Esophagus muscularis mucosa (tissue), 4 donors: ENCODE data around the gene SHTN1. TPM values are rescaled to one million over a fixed set of nuclear protein-coding genes. Genes with fewer than 3 reads are reported as not detected.

ENCODE experiments used
- DNase-seq: peaks from one replicate; pipeline ENCODE4 v3.0.0-alpha.2; 2017; ENCODE audit errors: extremely low spot score
- H3K27ac ChIP-seq, 4 donors: fragments of 200-600 bp; sonication (generic); replicated peaks in 1 of 4; 1 replicate in 3 of 4; 2 replicates in 1 of 4; pipeline ENCODE4 v1.5.1; 2016 to 2019; ENCODE audit warnings: mild to moderate bottlenecking in 1 of 4
- H3K27me3 ChIP-seq, 4 donors: fragments of 200-600 bp; sonication (generic); one replicate each; pipeline versions ENCODE4 v1.5.1 to v1.6.0; 2016 to 2019
- H3K36me3 ChIP-seq, 4 donors: fragments of 200-600 bp; sonication (generic); one replicate each; pipeline ENCODE4 v1.5.1; 2016 to 2019
- H3K4me1 ChIP-seq, 4 donors: fragments of 200-600 bp; sonication (generic); one replicate each; pipeline ENCODE4 v1.5.1; 2016 to 2019
- H3K4me3 ChIP-seq, 4 donors: fragments of 200-600 bp; sonication (generic); 1 replicate in 2 of 4; 2 replicates in 2 of 4; pipeline ENCODE4 v1.5.1; 2016 to 2019; ENCODE audit warnings: mild to moderate bottlenecking in 4 of 4, moderate library complexity in 1 of 4
- H3K9me3 ChIP-seq, 4 donors: fragments of 200-600 bp; sonication (generic); 1 replicate in 3 of 4; 2 replicates in 1 of 4; pipeline ENCODE4 v1.5.1; 2016 to 2019
- CTCF ChIP-seq, 3 experiments: fragments of 200-600 bp in 2 of 3; fragments of 450-650 bp in 1 of 3; sonication (generic) in 2 of 3; IDR thresholded peaks; one replicate each; pipeline ENCODE4 v1.5.1; 2017 to 2019; ENCODE audit warnings: antibody characterized with exemption in 3 of 3, mild to moderate bottlenecking in 2 of 3, moderate library complexity in 1 of 3
- EP300 ChIP-seq: sonication (generic); formaldehyde crosslinking; IDR thresholded peaks from one replicate; pipeline ENCODE4 v1.6.1; 2017; ENCODE audit warnings: antibody characterized with exemption
- POLR2A ChIP-seq: fragments of 450-650 bp; IDR thresholded peaks from one replicate; pipeline ENCODE4 v1.6.1; 2017; ENCODE audit warnings: antibody characterized with exemption, moderate library complexity, mild to moderate bottlenecking, low read depth
- POLR2AphosphoS5 ChIP-seq, 2 donors: sonication (generic); formaldehyde crosslinking; IDR thresholded peaks; one replicate each; pipeline ENCODE4 v1.6.1; 2017; ENCODE audit warnings: antibody characterized with exemption in 2 of 2
- WGBS: methylation state at CpG from one replicate; pipeline ENCODE4 v1.1.5; 2018; 5-methylcytosine and 5-hydroxymethylcytosine counted together
- intact Hi-C: fragments of 100-400 bp; cut with DNase I; formaldehyde crosslinking; loops from one replicate; pipeline ENCODE4 v1.15.1; 2023
- total RNA-seq, 4 donors: library from RNA; depleted of rRNA; stranded (reverse); fragments of >200 nt; gene quantifications; one replicate each; pipeline versions ENCODE4 v1.1.0 to v1.2.1, GENCODE V29; 2016

Gene SHTN1
- total RNA-seq, 4 donors from 2014 or later, result 3.5 to 8.6 (median 6.1) TPM

DNA sequence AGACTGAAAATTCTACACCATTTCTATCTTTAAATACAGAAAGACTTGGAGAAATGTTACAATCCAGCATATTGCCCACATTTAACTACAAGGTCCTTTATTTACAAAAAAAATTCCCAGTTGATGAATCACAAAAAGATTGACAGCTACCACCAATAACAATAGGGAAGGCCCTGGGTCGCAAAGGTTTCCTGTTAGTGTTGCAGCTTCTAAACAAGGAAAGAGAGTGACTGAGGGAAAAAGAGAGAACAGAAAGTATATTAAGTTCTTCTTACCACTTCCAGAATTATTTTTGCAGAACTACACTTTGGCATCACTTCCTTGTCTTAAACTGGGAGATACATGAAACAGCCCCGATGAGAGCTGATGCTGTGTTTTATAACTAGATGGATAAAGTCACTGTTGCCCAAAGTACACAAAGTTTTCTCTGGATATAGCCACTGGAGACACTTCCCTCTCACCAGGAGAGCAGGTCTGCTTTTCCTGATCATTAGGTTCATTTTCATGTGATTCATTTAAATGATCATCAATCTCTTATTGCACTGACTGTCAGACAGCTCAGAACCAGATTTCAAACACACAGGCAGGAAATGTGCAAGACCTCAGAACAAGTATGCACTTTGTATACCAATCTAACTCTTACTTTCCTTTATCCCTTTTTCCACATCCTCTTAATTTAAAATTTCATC lies 57.0 kb downstream of the SHTN1 start:
- H3K27ac ChIP-seq, result no peak overlapping the region
- H3K4me3 ChIP-seq, result no peak overlapping the region
- H3K36me3 ChIP-seq, result peaks cover 0 to 8% (median 0%) of the 10 kb centered on the region in 4 donors
- 37% methylated on average over 2 of the region's 2 CpGs for WGBS
- no peak for DNase-seq
- intact Hi-C loops, result no loop called here
- H3K9me3 ChIP-seq, result no peaks in the 10 kb centered on the region
- no peaks in the 10 kb centered on the region for H3K27me3 ChIP-seq
- TF ChIP-seq POLR2AphosphoS5 (IDR thresholded peaks at IDR 0.05) (no peak), EP300 (no peak), POLR2A (no peak), CTCF (IDR thresholded peaks at IDR 0.05) (no peak)
- peaks cover 0 to 14% (median 5%) of the 10 kb centered on the region in 4 donors for H3K4me1 ChIP-seq

DNA sequence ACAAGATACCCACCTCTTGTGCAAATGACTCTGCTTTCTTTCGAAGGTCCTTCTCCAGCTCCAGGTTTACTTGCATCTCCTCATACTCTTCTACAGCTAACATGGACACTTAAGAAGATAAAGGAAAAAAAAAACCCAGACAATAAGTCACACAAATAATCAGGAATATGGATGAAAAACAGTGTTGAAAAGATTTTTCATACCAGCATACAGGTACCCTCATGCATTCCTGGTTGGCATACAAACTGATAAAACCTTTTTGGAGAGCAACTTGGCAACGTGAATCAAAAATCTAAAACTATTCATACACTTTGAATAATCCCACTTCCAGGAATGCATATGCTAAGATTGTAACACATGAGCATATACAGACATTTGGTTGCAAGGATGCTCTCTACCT lies 60.1 kb downstream of the SHTN1 start:
- DNase-seq, result no peak
- intact Hi-C loops, result no loop called here
- Histone ChIP-seq H3K9me3 (no peaks in the 10 kb centered on the region), H3K4me3 (no peak overlapping the region), H3K4me1 (peaks cover 0 to 14% (median 5%) of the 10 kb centered on the region in 4 donors), H3K27ac (no peak overlapping the region), H3K27me3 (no peaks in the 10 kb centered on the region), H3K36me3 (peaks cover 0 to 3% (median 0%) of the 10 kb centered on the region in 4 donors)
- TF ChIP-seq EP300 (no peak), POLR2AphosphoS5 (IDR thresholded peaks at IDR 0.05) (no peak), CTCF (IDR thresholded peaks at IDR 0.05) (no peak), POLR2A (no peak)
- WGBS, result 92% methylated on average over 2 of the region's 2 CpGs

GRCh38 chr10:116931806-116932205 lies 73.2 kb downstream of the SHTN1 start:
- no peaks in the 10 kb centered on the region for H3K36me3 ChIP-seq

GRCh38 chr10:116926426-116926825 lies 78.6 kb downstream of the SHTN1 start:
- H3K27me3 ChIP-seq, result no peaks in the 10 kb centered on the region
- no peak for TF ChIP-seq POLR2AphosphoS5 (IDR thresholded peaks at IDR 0.05)
- no peak for TF ChIP-seq CTCF (IDR thresholded peaks at IDR 0.05)
- TF ChIP-seq EP300, result no peak
- no peak for TF ChIP-seq POLR2A
- H3K4me1 ChIP-seq, result no peaks in the 10 kb centered on the region
- H3K27ac ChIP-seq, result no peak overlapping the region
- intact Hi-C loops, result no loop called here
- no peak for DNase-seq
- H3K9me3 ChIP-seq, result no peaks in the 10 kb centered on the region
- H3K4me3 ChIP-seq, result no peak overlapping the region
- no peaks in the 10 kb centered on the region for H3K36me3 ChIP-seq
- WGBS, result 85% methylated on average over 3 of the region's 3 CpGs

More at GRCh38 chr10:116931806-116932205, 73.2 kb downstream of the SHTN1 start:
- intact Hi-C loops, result no loop called here
- H3K4me1 ChIP-seq, result no peaks in the 10 kb centered on the region
- no peaks in the 10 kb centered on the region for H3K9me3 ChIP-seq
- no peak for DNase-seq
- H3K27ac ChIP-seq, result no peak overlapping the region
- H3K27me3 ChIP-seq, result no peaks in the 10 kb centered on the region
- no peak overlapping the region for H3K4me3 ChIP-seq
- 92% methylated on average over 6 of the region's 6 CpGs for WGBS
- TF ChIP-seq EP300 (no peak), CTCF (IDR thresholded peaks at IDR 0.05) (no peak), POLR2A (no peak), POLR2AphosphoS5 (IDR thresholded peaks at IDR 0.05) (no peak)

DNA sequence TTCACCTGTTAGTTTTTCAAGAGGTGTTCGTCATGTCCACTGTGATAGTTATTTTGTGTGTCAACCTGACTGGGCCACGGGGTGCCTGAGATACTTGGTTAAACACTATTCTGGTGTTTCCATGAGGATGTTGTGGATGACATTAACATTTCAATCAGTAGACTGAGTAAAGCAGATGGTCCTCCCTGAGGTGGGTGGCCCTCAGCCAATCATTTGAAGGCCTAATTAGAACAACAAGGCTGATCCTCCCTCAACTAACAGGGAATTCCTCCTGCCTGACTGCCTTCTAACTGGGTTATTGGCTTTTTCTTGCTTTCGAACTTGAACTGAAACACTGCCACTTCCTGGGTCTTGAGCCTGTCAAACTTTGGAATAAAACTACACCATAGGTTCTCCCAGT lies 79.9 kb downstream of the SHTN1 start:
- intact Hi-C loops, result no loop called here
- H3K9me3 ChIP-seq, result no peaks in the 10 kb centered on the region
- peaks cover 0 to 14% (median 0%) of the 10 kb centered on the region in 4 donors for H3K36me3 ChIP-seq
- H3K27ac ChIP-seq, result no peak overlapping the region
- TF ChIP-seq CTCF (IDR thresholded peaks at IDR 0.05), result no peak
- TF ChIP-seq EP300, result no peak
- no peak for TF ChIP-seq POLR2A
- no peak for TF ChIP-seq POLR2AphosphoS5 (IDR thresholded peaks at IDR 0.05)
- no peak for DNase-seq
- no peaks in the 10 kb centered on the region for H3K27me3 ChIP-seq
- 86% methylated on average over 3 of the region's 3 CpGs for WGBS
- no peaks in the 10 kb centered on the region for H3K4me1 ChIP-seq
- no peak overlapping the region for H3K4me3 ChIP-seq
